Common myeloid progenitor, CD34-positive (primary cell): ENCODE results near the gene ARHGAP15.

ENCODE experiments used
- CTCF ChIA-PET: fragments of 350-600 bp; sonication (Branson Sonifier 250); formaldehyde crosslinking; loops from one replicate; lab custom pipeline; 2021; ENCODE audit warnings: antibody characterized with exemption; lab: Charles Lee
- POLR2A ChIA-PET: fragments of 350-600 bp; sonication (Branson Sonifier 250); formaldehyde crosslinking; loops from one replicate; lab custom pipeline; 2021; ENCODE audit warnings: antibody characterized with exemption; lab: Charles Lee
- DNase-seq, 3 donors: peaks; one replicate each; pipeline versions ENCODE4 v3.0.0 to v3.0.0-alpha.2; 2013
- H3K27ac ChIP-seq, 2 experiments: 1 replicate in 1 of 2; 2 replicates in 1 of 2; pipeline ENCODE4 v1.7.0; 2013; ENCODE audit warnings: inconsistent platforms in 2 of 2, low read length in 2 of 2, mild to moderate bottlenecking in 2 of 2, low read depth in 1 of 2, moderate library complexity in 1 of 2; ENCODE audit not compliant: severe bottlenecking in 2 of 2, insufficient read depth in 1 of 2, poor library complexity in 1 of 2
- H3K27me3 ChIP-seq, 5 experiments: replicated peaks in 2 of 5; 1 replicate in 3 of 5; 2 replicates in 2 of 5; pipeline versions ENCODE4 v1.6.1 to v1.7.0; 2013; ENCODE audit warnings: low read length in 4 of 5, mild to moderate bottlenecking in 2 of 5, moderate library complexity in 2 of 5, inconsistent platforms in 1 of 5; ENCODE audit not compliant: insufficient read depth in 5 of 5, control insufficient read depth in 4 of 5
- H3K36me3 ChIP-seq, 4 experiments: 1 replicate in 2 of 4; 2 replicates in 2 of 4; pipeline versions ENCODE4 v1.6.1 to v1.7.0; 2013; ENCODE audit warnings: low read length in 3 of 4, control low read depth in 1 of 4, mild to moderate bottlenecking in 1 of 4; ENCODE audit not compliant: control insufficient read depth in 4 of 4, insufficient read depth in 4 of 4
- H3K4me1 ChIP-seq, 4 experiments: 1 replicate in 3 of 4; 2 replicates in 1 of 4; pipeline versions ENCODE4 v1.6.1 to v1.7.1; 2013; ENCODE audit warnings: low read length in 3 of 4, mild to moderate bottlenecking in 3 of 4, control low read depth in 1 of 4, inconsistent platforms in 1 of 4, moderate library complexity in 1 of 4; ENCODE audit not compliant: control insufficient read depth in 4 of 4, insufficient read depth in 4 of 4; ENCODE audit errors: control extremely low read depth in 1 of 4
- H3K4me3 ChIP-seq, 7 experiments: 1 replicate in 4 of 7; 2 replicates in 3 of 7; pipeline versions ENCODE4 v1.5.1 to v1.7.0; 2013; ENCODE audit warnings: mild to moderate bottlenecking in 7 of 7, low read length in 6 of 7, moderate library complexity in 6 of 7, inconsistent platforms in 2 of 7, low read depth in 2 of 7, control low read depth in 1 of 7; ENCODE audit not compliant: insufficient read depth in 4 of 7, control insufficient read depth in 1 of 7; ENCODE audit errors: extremely low read depth in 1 of 7
- H3K9me3 ChIP-seq, 5 experiments: 1 replicate in 4 of 5; 2 replicates in 1 of 5; pipeline versions ENCODE4 v1.6.1 to v1.7.1; 2013; ENCODE audit warnings: low read length in 4 of 5, mild to moderate bottlenecking in 2 of 5, inconsistent platforms in 1 of 5, low read depth in 1 of 5, moderate library complexity in 1 of 5; ENCODE audit not compliant: control insufficient read depth in 4 of 5, insufficient read depth in 2 of 5; ENCODE audit errors: control extremely low read depth in 1 of 5
- WGBS: methylation state at CpG from one replicate; pipeline ENCODE4 v1.1.5; 2013; ENCODE audit not compliant: insufficient coverage; 5-methylcytosine and 5-hydroxymethylcytosine counted together

The ARHGAP15 gene

DNA sequence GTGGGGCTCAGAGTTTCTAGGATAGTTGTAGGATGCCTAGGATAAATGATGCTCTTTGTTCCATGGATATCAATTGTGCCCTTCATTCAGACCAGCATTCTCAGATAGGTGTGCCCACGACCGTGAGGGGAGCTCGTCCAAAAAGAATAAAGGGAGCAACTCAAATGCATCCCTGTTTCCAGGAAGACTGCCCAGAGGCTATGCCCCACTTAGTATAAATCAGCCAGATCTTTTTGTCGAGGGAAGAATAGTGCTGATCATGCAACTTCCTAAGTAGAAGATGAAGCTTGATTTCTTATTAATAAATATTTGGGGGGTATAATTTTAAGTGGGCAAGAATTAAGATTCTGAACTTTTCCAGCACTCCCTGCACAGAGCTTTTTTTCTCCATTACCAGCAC, 450.2 kb downstream of the ARHGAP15 start:
- CTCF ChIA-PET = no interaction called here
- no peak overlapping the region for H3K4me3 ChIP-seq
- H3K4me1 ChIP-seq = peaks cover 4 to 7% (median 5%) of the 10 kb centered on the region in 4 experiments
- no peak overlapping the region for H3K27ac ChIP-seq
- POLR2A ChIA-PET = no interaction called here
- no peak for DNase-seq
- 95% methylated on average over 4 of the region's 4 CpGs for WGBS
- H3K27me3 ChIP-seq = no peaks in the 10 kb centered on the region
- peaks cover 0 to 6% (median 3%) of the 10 kb centered on the region in 4 experiments for H3K36me3 ChIP-seq
- H3K9me3 ChIP-seq = no peaks in the 10 kb centered on the region

DNA sequence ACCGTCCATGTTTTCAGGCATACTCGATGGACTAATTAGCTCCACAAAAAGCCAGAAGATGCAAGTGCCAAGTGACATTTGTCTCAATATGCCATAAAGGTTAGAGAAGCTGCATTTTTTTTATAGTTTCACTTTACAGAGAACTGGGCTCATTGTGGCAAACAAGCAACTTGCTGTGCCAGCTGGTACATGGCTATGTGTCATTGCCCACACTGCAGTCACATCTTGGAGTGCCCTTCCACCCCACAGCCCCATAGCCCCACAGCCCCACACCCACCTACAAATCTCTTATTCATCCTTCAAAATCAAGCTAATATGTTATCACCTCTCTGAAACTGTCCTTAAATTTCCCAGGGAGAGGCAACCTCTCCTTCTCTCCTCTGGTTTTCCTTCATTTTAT, 451.9 kb downstream of the ARHGAP15 start:
- H3K27me3 ChIP-seq = no peaks in the 10 kb centered on the region
- H3K9me3 ChIP-seq = peaks cover 0 to 9% (median 0%) of the 10 kb centered on the region in 5 experiments
- ChIA-PET POLR2A (no interaction called here), CTCF (no interaction called here)
- no peak overlapping the region for H3K4me3 ChIP-seq
- 100% methylated on average over 2 of the region's 2 CpGs for WGBS
- peak in 2 of 3 donors; percentile 51 to 68 for DNase-seq
- H3K4me1 ChIP-seq = peaks cover 4 to 7% (median 5%) of the 10 kb centered on the region in 4 experiments
- peaks cover 0 to 13% (median 4%) of the 10 kb centered on the region in 4 experiments for H3K36me3 ChIP-seq
- no peak overlapping the region for H3K27ac ChIP-seq

DNA sequence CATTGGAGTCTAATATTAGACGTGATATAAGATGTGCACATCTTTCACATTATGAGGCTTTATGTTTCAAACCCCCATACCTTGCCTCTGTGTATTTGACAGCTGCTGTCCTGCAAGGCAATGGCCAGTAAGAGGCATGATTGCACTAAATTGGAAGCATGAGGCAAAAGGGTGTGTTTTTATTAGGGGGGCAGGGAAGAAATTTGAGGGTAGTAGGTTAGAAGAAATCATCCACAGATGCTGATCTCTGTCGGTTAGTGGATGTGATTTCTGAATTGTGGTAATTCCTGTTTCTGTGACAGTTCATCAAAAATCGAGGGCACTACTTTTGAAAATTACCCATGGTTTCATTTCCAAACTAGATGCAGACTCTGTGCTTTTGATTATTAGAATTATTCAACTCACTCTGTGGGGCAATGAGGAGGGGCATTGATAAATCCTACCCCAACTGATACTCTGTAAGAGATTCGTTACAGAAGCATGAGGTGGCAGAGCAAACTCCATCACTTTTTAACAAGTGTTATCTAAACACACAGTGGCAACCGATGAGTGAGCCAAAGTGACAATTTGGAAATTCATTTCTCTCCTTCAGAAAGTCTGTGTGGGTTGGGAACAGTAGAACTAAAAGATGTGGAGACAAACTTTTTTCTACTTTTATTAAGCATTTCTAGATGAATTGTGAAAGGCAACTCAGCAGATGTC, 453.0 kb downstream of the ARHGAP15 start:
- H3K9me3 ChIP-seq = peaks cover 0 to 12% (median 0%) of the 10 kb centered on the region in 5 experiments
- H3K27ac ChIP-seq = no peak overlapping the region
- WGBS = 90% methylated on average over 3 of the region's 5 CpGs
- ChIA-PET CTCF (no interaction called here), POLR2A (no interaction called here)
- no peaks in the 10 kb centered on the region for H3K27me3 ChIP-seq
- peaks cover 4 to 7% (median 5%) of the 10 kb centered on the region in 4 experiments for H3K4me1 ChIP-seq
- H3K4me3 ChIP-seq = no peak overlapping the region
- H3K36me3 ChIP-seq = peaks cover 0 to 13% (median 4%) of the 10 kb centered on the region in 4 experiments
- DNase-seq = no peak

GRCh38 chr2:143584936-143585335, 455.7 kb downstream of the ARHGAP15 start:
- POLR2A ChIA-PET = no interaction called here
- Histone ChIP-seq H3K4me1 (peaks cover 4 to 7% (median 5%) of the 10 kb centered on the region in 4 experiments), H3K36me3 (peaks cover 0 to 13% (median 5%) of the 10 kb centered on the region in 4 experiments), H3K27me3 (no peaks in the 10 kb centered on the region), H3K9me3 (peaks cover 0 to 12% (median 0%) of the 10 kb centered on the region in 5 experiments), H3K4me3 (no peak overlapping the region), H3K27ac (no peak overlapping the region)
- no peak for DNase-seq
- CTCF ChIA-PET = no interaction called here
- no CpG with 5 or more reads among the region's 4 CpGs for WGBS

DNA sequence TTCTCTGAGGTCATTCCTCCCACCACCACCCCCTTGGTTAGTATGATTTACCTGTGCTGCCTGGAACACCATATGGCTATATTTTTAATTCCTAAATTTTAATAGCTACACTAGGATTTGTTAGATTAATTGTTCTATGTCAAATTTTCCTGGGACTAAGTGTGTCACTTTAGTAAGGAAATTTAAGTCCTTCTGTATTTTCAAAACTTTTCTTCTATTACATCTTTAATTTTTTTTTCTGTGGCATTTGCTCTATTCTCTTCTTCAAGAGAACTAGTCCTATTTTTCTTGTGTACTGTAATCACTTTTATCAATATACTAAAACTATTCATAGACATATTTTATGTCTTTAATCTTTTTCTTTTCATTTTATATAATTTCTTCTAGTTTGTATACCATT, 456.9 kb downstream of the ARHGAP15 start:
- Histone ChIP-seq H3K9me3 (peaks cover 0 to 12% (median 0%) of the 10 kb centered on the region in 5 experiments), H3K4me3 (no peak overlapping the region), H3K4me1 (peaks cover 4 to 7% (median 5%) of the 10 kb centered on the region in 4 experiments), H3K27ac (no peak overlapping the region), H3K36me3 (peaks cover 3 to 13% (median 7%) of the 10 kb centered on the region in 4 experiments), H3K27me3 (no peaks in the 10 kb centered on the region)
- CTCF ChIA-PET = no interaction called here
- POLR2A ChIA-PET = interaction anchor here (0.6 kb wide), 1 partner anchor 204 kb away, joined by 3 read pairs; no protein-coding TSS in a partner anchor
- DNase-seq = no peak

DNA sequence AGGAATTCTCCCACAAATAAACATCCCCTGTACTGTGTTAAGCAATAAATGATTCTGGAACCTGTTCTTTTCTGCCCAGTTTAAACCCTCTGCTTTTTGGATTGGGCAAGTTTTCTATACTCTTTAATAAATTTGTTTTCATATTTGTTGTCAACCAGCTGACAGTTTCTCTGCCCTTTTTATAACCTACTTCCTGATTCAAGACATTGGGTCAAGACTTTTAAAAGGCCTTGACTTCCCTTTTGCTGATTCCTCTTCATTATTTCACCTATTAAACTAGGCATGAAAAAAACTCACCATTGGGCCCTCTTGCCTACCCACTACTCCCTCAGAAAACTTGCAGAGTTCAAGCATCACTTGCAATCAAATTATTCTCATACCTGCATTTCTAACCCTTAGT, 459.5 kb downstream of the ARHGAP15 start:
- no peaks in the 10 kb centered on the region for H3K4me1 ChIP-seq
- POLR2A ChIA-PET = no interaction called here
- H3K27ac ChIP-seq = no peak overlapping the region
- H3K4me3 ChIP-seq = no peak overlapping the region
- H3K36me3 ChIP-seq = peaks cover 4 to 13% (median 6%) of the 10 kb centered on the region in 4 experiments
- DNase-seq = no peak
- CTCF ChIA-PET = no interaction called here
- peaks cover 0 to 12% (median 0%) of the 10 kb centered on the region in 5 experiments for H3K9me3 ChIP-seq
- no peaks in the 10 kb centered on the region for H3K27me3 ChIP-seq

DNA sequence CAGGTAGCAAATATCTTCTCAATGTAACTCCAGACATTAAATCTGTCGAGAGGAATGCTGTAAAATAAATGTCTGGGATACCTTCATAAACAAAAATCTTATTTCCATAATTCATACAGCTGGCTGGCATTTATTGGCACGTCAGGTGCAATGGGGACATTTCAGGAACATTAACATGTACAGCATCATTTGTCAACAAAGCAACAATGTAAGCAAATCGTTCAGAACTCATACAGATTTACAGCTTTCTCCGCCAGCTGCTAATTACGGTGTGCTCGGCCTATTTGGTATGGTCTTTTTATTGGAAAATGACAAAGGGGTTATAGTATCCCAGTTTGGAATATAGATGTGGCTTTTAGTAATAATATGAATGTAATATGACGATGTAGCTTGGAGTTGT, 464.9 kb downstream of the ARHGAP15 start:
- H3K4me1 ChIP-seq = no peaks in the 10 kb centered on the region
- no peak overlapping the region for H3K27ac ChIP-seq
- POLR2A ChIA-PET = no interaction called here
- WGBS = 98% methylated on average over 5 of the region's 7 CpGs
- H3K36me3 ChIP-seq = peaks cover 0 to 16% (median 7%) of the 10 kb centered on the region in 4 experiments
- DNase-seq = no peak
- H3K27me3 ChIP-seq = no peaks in the 10 kb centered on the region
- CTCF ChIA-PET = no interaction called here
- H3K4me3 ChIP-seq = no peak overlapping the region
- H3K9me3 ChIP-seq = no peaks in the 10 kb centered on the region
